ENCODE data around the gene STRA8.

Gene STRA8

GRCh38 chr7:135251496-135252391, 18.1 kb downstream of the STRA8 start:
- Mint-ChIP-seq H3K9me3 (no peaks in the 10 kb centered on the region), H3K27me3 (ENCODE audit: low read depth) (peaks cover 13% of the 10 kb centered on the region), H3K4me3 (no peak overlapping the region), H3K27ac (no peak overlapping the region), H3K4me1 (peaks cover 11% of the 10 kb centered on the region), H3K36me3 (ENCODE audit: low read depth) (no peaks in the 10 kb centered on the region)
- no peak for TF ChIP-seq CTCF (IDR thresholded peaks at IDR 0.05; ENCODE audit: unreplicated experiment in 3 of 3)

GRCh38 chr7:135253851-135254771, 20.5 kb downstream of the STRA8 start:
- no peaks in the 10 kb centered on the region for H3K36me3 Mint-ChIP-seq (ENCODE audit: low read depth)
- TF ChIP-seq CTCF (IDR thresholded peaks at IDR 0.05; ENCODE audit: unreplicated experiment in 3 of 3), result no peak
- H3K4me3 Mint-ChIP-seq, result no peak overlapping the region
- H3K9me3 Mint-ChIP-seq, result no peaks in the 10 kb centered on the region
- H3K4me1 Mint-ChIP-seq, result peaks cover 15% of the 10 kb centered on the region
- no peak overlapping the region for H3K27ac Mint-ChIP-seq
- peaks cover 17% of the 10 kb centered on the region for H3K27me3 Mint-ChIP-seq (ENCODE audit: low read depth)

- H3K9me3 Mint-ChIP-seq, result no peaks in the 10 kb centered on the region
- no peaks in the 10 kb centered on the region for H3K36me3 Mint-ChIP-seq (ENCODE audit: low read depth)
Measured at GRCh38 chr7:135257790-135258189, 24.2 kb downstream of the STRA8 start.

DNA sequence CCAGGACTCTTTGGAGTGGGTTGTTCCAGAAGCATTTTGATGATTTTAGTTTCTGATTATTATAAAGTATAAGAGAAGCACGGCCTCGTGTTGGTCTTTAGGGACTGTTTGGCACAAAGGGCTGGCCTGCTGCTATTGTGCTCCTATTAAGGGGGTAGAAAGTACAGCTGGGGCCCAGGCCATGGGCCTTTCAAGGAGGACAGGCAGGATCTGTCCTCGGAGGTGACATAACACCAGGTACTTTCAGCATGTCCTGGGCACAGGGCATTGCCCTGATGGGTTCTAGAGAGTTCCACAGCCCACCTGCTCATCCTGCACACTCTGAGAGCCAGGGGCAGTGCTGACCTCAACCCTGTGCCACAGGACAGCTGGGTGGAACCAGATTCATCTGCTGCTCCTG, 24.9 kb downstream of the STRA8 start:
- Mint-ChIP-seq H3K9me3 (no peaks in the 10 kb centered on the region), H3K27ac (no peak overlapping the region), H3K36me3 (ENCODE audit: low read depth) (no peaks in the 10 kb centered on the region), H3K4me3 (no peak overlapping the region), H3K4me1 (peaks cover 32% of the 10 kb centered on the region), H3K27me3 (ENCODE audit: low read depth) (peaks cover 13% of the 10 kb centered on the region)
- TF ChIP-seq CTCF (IDR thresholded peaks at IDR 0.05; ENCODE audit: unreplicated experiment in 3 of 3), result no peak

More at GRCh38 chr7:135257790-135258189, 24.2 kb downstream of the STRA8 start:
- Mint-ChIP-seq H3K27ac (no peak overlapping the region), H3K4me3 (no peak overlapping the region), H3K4me1 (peaks cover 32% of the 10 kb centered on the region), H3K27me3 (ENCODE audit: low read depth) (peaks cover 13% of the 10 kb centered on the region)
- TF ChIP-seq CTCF (IDR thresholded peaks at IDR 0.05; ENCODE audit: unreplicated experiment in 3 of 3), result no peak

- TF ChIP-seq CTCF (IDR thresholded peaks at IDR 0.05; ENCODE audit: unreplicated experiment in 3 of 3), result no peak
- H3K27ac Mint-ChIP-seq, result no peak overlapping the region
- H3K9me3 Mint-ChIP-seq, result no peaks in the 10 kb centered on the region
- peaks cover 11% of the 10 kb centered on the region for H3K27me3 Mint-ChIP-seq (ENCODE audit: low read depth)
- no peaks in the 10 kb centered on the region for H3K36me3 Mint-ChIP-seq (ENCODE audit: low read depth)
- peaks cover 25% of the 10 kb centered on the region for H3K4me1 Mint-ChIP-seq
- H3K4me3 Mint-ChIP-seq, result no peak overlapping the region
Measured at GRCh38 chr7:135259702-135260101, 26.1 kb downstream of the STRA8 start.

All from nephron (organoid).